Fibroblast of lung (primary cell): ENCODE results near the gene LKAAEAR1.

Source experiments
- EZH2 ChIP-seq: IDR thresholded peaks from 2 replicates; pipeline ENCODE4 v1.5.1; 2012; ENCODE audit warnings: low read length, control low read depth, mild to moderate bottlenecking; ENCODE audit errors: missing control alignments
- TF ChIP-seq, protein P1 (sequence below), 2 donors: IDR thresholded peaks in 1 of 2; conservative IDR thresholded peaks in 1 of 2; 1 replicate in 1 of 2; 2 replicates in 1 of 2; pipeline ENCODE4 v1.5.1; 2011 to 2012; ENCODE audit warnings: low read length in 2 of 2, control low read depth in 1 of 2, inconsistent platforms in 1 of 2, low read depth in 1 of 2, mild to moderate bottlenecking in 1 of 2

DNA sequence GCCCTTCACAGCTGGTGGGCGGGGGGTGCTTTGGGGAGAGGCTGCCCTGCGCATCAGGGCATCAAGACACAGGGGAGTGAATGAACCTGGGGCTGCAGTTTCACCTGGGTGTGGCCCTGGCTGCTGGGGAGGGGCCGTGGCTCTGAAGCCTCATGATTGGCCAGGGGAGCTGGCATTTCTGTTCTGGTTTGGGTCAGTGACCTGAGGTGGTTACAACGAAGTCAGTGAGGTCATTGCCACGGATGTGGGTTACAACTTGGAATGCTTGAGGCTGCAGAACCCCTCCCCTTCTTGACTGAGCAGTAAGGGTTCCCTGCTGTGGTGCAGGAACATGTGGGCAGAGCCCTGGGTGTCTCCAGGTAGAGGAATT is 18.2 kb downstream of the LKAAEAR1 start:
- TF ChIP-seq, protein P1, sequence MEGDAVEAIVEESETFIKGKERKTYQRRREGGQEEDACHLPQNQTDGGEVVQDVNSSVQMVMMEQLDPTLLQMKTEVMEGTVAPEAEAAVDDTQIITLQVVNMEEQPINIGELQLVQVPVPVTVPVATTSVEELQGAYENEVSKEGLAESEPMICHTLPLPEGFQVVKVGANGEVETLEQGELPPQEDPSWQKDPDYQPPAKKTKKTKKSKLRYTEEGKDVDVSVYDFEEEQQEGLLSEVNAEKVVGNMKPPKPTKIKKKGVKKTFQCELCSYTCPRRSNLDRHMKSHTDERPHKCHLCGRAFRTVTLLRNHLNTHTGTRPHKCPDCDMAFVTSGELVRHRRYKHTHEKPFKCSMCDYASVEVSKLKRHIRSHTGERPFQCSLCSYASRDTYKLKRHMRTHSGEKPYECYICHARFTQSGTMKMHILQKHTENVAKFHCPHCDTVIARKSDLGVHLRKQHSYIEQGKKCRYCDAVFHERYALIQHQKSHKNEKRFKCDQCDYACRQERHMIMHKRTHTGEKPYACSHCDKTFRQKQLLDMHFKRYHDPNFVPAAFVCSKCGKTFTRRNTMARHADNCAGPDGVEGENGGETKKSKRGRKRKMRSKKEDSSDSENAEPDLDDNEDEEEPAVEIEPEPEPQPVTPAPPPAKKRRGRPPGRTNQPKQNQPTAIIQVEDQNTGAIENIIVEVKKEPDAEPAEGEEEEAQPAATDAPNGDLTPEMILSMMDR (conservative IDR thresholded peaks at IDR 0.05 in 1 of 2, IDR thresholded peaks at IDR 0.05 in 1 of 2; ENCODE audit: low read depth in 1 of 2, low read length in 2 of 2), result no peak
- no peak for TF ChIP-seq EZH2
